ENCODE results near the gene CATSPERZ. TPM values are rescaled to one million over a fixed set of nuclear protein-coding genes. Genes with fewer than 3 reads are reported as not detected.
A peak's percentile ranks its signal among the peaks of the same experiment; 100 is the strongest.
"Not testable (repeated sequence)": the region's sequence is repeated elsewhere in the genome, so short reads cannot be mapped to it uniquely, and the experiment has no call there.

Gene CATSPERZ
- total and polyA plus RNA-seq, 7 donors, result 1.1 to 1.4 TPM; not detected in 5

DNA sequence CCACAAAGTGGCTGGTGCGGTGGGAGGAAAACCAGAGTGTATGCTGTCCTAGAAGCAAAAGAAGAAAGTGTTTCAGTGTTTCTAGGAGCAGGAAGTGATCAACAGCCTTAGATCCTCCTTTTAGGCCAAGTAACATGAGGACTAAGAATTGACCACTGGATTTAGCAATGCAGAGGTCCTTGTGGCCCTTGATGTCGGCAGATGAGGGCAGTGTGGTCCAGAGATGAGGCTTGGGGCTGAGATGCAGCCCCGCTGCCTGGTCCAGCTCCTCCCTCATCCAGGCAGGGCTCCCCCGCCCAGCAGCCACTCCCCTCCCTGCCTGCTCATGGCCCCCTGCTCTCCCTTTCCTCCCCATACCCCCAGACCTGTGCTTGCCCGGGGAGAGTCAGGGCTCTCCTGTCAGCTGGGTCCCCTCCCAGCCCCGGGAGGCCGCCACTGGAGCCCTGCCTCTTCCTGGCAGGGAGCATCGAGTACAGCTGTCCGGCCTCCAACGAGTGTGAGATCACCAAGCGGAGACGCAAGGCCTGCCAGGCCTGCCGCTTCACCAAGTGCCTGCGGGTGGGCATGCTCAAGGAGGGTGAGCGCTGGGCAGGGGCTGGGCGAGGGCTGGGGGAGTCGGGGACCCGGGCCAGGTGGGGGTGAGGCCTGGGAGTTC is 13.5 kb downstream of the CATSPERZ start:
- peak overlapping the region in 1 of 4 donors; percentile 7 for H3K4me3 ChIP-seq
- intact Hi-C loops (cut with DNase I), result no loop called here
- H3K9me3 ChIP-seq, result no peaks in the 10 kb centered on the region
- peak; percentile 88 for DNase-seq
- WGBS, 2 donors, result 69 to 75% methylated on average over 18 of the region's 18 CpGs
- TF ChIP-seq, protein P1, sequence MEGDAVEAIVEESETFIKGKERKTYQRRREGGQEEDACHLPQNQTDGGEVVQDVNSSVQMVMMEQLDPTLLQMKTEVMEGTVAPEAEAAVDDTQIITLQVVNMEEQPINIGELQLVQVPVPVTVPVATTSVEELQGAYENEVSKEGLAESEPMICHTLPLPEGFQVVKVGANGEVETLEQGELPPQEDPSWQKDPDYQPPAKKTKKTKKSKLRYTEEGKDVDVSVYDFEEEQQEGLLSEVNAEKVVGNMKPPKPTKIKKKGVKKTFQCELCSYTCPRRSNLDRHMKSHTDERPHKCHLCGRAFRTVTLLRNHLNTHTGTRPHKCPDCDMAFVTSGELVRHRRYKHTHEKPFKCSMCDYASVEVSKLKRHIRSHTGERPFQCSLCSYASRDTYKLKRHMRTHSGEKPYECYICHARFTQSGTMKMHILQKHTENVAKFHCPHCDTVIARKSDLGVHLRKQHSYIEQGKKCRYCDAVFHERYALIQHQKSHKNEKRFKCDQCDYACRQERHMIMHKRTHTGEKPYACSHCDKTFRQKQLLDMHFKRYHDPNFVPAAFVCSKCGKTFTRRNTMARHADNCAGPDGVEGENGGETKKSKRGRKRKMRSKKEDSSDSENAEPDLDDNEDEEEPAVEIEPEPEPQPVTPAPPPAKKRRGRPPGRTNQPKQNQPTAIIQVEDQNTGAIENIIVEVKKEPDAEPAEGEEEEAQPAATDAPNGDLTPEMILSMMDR (IDR thresholded peaks at IDR 0.05), result no peak
- TF ChIP-seq POLR2AphosphoS5 (IDR thresholded peaks at IDR 0.05) (no peak), POLR2A (IDR thresholded peaks at IDR 0.05) (no peak), EP300 (IDR thresholded peaks at IDR 0.05) (no peak)
- H3K27me3 ChIP-seq, result no peaks in the 10 kb centered on the region
- peaks cover 10 to 27% (median 17%) of the 10 kb centered on the region in 4 donors for H3K36me3 ChIP-seq
- H3K4me1 ChIP-seq, result peaks cover 0 to 13% (median 11%) of the 10 kb centered on the region in 4 donors
- peak overlapping the region; percentile 41 to 63 (median 50) for H3K27ac ChIP-seq

DNA sequence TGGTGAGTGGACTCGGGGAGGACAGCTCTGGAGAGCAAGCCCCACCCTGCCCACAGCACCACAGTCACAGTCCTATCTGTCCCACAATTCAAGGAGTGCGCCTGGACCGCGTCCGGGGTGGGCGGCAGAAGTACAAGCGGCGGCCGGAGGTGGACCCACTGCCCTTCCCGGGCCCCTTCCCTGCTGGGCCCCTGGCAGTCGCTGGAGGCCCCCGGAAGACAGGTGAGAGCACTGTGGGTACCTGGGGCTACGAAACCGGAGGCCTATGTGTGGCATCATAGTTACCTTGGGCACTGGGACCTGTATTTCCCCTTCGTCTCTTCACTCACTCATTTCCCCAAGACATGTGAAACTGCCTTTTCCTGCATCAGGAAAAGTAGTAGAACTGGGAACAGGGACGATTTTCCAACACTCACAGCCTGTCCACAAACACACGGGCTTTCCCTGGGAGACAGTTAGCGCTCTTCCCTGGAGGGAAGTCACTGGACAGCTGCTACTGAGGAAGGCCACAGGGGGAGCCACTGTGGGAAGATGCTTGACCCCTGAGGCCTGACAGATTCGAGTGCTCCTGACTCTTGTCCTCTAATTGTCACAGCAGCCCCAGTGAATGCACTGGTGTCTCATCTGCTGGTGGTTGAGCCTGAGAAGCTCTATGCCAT is 14.1 kb downstream of the CATSPERZ start:
- H3K9me3 ChIP-seq, result no peaks in the 10 kb centered on the region
- intact Hi-C loops (cut with DNase I), result no loop called here
- H3K27me3 ChIP-seq, result no peaks in the 10 kb centered on the region
- peaks cover 10 to 27% (median 17%) of the 10 kb centered on the region in 4 donors for H3K36me3 ChIP-seq
- H3K4me1 ChIP-seq, result peaks cover 0 to 19% (median 18%) of the 10 kb centered on the region in 4 donors
- peak overlapping the region in 1 of 4 donors; percentile 7 for H3K4me3 ChIP-seq
- WGBS, 2 donors, result 79 to 85% methylated on average over 19 of the region's 19 CpGs
- peak overlapping the region; percentile 41 to 63 (median 50) for H3K27ac ChIP-seq
- DNase-seq, result no peak
- TF ChIP-seq POLR2AphosphoS5 (IDR thresholded peaks at IDR 0.05) (no peak), EP300 (IDR thresholded peaks at IDR 0.05) (no peak), POLR2A (IDR thresholded peaks at IDR 0.05) (no peak)
- TF ChIP-seq, protein P1 (IDR thresholded peaks at IDR 0.05), result no peak

DNA sequence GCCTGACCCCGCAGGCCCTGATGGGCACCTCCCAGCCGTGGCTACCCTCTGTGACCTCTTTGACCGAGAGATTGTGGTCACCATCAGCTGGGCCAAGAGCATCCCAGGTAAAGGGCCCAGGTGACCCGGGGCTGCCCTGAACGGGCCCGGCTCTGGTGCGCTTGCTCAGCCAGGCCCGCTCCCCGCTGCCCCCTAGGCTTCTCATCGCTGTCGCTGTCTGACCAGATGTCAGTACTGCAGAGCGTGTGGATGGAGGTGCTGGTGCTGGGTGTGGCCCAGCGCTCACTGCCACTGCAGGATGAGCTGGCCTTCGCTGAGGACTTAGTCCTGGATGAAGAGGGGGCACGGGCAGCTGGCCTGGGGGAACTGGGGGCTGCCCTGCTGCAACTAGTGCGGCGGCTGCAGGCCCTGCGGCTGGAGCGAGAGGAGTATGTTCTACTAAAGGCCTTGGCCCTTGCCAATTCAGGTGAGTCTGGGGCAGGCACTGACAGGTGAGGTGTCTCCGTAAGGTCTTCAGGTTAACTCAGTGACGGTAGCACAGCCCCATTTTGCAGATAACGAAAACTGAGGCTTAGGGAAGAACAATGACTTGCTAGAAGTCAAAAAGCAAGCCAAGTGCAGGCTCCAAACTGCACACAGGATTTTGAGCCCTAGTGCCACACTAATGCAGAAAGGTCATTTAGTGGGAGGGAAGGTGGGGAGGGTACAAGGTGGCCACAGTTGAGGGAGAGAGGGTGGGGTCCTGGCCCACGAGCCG is 14.8 kb downstream of the CATSPERZ start:
- Histone ChIP-seq H3K27me3 (no peaks in the 10 kb centered on the region), H3K4me3 (no peak overlapping the region), H3K4me1 (peaks cover 0 to 24% (median 22%) of the 10 kb centered on the region in 4 donors), H3K9me3 (no peaks in the 10 kb centered on the region), H3K36me3 (peaks cover 10 to 27% (median 17%) of the 10 kb centered on the region in 4 donors), H3K27ac (peak overlapping the region in 3 of 4 donors; percentile 41 to 63 (median 47))
- DNase-seq, result no peak
- no peak for TF ChIP-seq POLR2A (IDR thresholded peaks at IDR 0.05)
- TF ChIP-seq POLR2AphosphoS5 (IDR thresholded peaks at IDR 0.05), result no peak
- no peak for TF ChIP-seq EP300 (IDR thresholded peaks at IDR 0.05)
- TF ChIP-seq, protein P1 (IDR thresholded peaks at IDR 0.05), result no peak
- intact Hi-C loops (cut with DNase I), result no loop called here
- WGBS, 2 donors, result 78 to 91% methylated on average over 24 of the region's 24 CpGs

DNA sequence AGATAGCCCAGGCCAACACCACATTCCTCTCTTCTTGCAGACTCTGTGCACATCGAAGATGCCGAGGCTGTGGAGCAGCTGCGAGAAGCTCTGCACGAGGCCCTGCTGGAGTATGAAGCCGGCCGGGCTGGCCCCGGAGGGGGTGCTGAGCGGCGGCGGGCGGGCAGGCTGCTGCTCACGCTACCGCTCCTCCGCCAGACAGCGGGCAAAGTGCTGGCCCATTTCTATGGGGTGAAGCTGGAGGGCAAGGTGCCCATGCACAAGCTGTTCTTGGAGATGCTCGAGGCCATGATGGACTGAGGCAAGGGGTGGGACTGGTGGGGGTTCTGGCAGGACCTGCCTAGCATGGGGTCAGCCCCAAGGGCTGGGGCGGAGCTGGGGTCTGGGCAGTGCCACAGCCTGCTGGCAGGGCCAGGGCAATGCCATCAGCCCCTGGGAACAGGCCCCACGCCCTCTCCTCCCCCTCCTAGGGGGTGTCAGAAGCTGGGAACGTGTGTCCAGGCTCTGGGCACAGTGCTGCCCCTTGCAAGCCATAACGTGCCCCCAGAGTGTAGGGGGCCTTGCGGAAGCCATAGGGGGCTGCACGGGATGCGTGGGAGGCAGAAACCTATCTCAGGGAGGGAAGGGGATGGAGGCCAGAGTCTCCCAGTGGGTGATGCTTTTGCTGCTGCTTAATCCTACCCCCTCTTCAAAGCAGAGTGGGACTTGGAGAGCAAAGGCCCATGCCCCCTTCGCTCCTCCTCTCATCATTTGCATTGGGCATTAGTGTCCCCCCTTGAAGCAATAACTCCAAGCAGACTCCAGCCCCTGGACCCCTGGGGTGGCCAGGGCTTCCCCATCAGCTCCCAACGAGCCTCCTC is 15.7 kb downstream of the CATSPERZ start:
- intact Hi-C loops (cut with DNase I), result not testable (repeated sequence)

More for the DNA sequence above, 15.7 kb downstream of the CATSPERZ start:
- not testable (repeated sequence) for DNase-seq, H3K27me3 ChIP-seq, H3K9me3 ChIP-seq, H3K4me3 ChIP-seq
- Histone ChIP-seq H3K27ac (peak overlapping the region; percentile 98 to 99 (median 98)), H3K4me1 (peaks cover 0 to 24% (median 22%) of the 10 kb centered on the region in 4 donors), H3K36me3 (peaks cover 10 to 31% (median 17%) of the 10 kb centered on the region in 4 donors)
- 66 to 82% methylated on average over 25 of the region's 25 CpGs for WGBS, 2 donors
